Germinal center (tissue), 1 donor: ENCODE results near the gene ADCY3.
A peak's percentile ranks its signal among the peaks of the same experiment; 100 is the strongest.

Experiments used
- DNase-seq: peaks from one replicate; pipeline ENCODE4 v3.0.0; 2012; ENCODE audit warnings: mixed read lengths, low spot score

The ADCY3 gene

GRCh38 chr2:24920098-24920808 lies at the start of gene ADCY3:
ADCY3 (minus strand) TSS chr2:24920237; CDS start chr2:24918987, 1,250 bp downstream.
- DNase-seq: peak; percentile 82

DNA sequence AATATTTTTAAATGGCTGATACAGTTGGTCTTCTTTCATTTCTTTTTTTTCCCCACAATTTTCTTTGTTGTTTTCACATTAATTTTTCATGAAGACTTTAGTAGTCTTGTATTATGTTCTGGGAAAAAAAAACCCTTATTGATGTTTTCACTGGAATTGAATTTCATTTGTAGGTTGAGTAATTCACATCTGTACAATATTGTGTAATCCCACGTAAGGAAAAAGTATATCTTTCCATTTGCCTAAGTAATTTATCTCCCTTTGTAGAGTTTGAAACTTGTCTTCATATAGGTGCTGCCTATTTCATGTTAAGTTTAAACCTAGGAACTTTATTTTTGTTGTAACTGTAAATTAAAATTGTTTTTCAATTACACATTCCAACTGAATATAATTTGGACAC lies 49.7 kb upstream of the ADCY3 start:
- no peak for DNase-seq

- DNase-seq: no peak
Observed at GRCh38 chr2:24961903-24962302, 41.9 kb upstream of the ADCY3 start.

DNA sequence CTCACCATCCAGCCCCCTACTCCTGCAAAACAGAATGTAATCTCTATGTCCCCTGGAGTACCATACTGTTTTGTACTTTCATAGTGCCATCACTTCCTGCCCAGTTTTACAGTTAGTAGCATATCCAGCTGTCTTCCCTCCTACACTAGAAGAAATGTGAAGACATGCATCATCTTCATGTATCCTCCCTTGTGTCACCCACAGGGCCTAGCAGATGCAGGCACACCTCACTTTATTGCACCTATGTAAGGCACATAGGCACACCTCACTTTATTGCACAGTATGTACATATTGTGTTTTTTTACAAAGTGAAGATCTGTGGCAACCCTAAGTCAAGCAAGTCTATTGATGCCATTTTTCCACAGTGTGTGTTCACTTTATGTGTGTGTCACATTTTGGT lies 39.7 kb upstream of the ADCY3 start:
- no peak for DNase-seq

DNA sequence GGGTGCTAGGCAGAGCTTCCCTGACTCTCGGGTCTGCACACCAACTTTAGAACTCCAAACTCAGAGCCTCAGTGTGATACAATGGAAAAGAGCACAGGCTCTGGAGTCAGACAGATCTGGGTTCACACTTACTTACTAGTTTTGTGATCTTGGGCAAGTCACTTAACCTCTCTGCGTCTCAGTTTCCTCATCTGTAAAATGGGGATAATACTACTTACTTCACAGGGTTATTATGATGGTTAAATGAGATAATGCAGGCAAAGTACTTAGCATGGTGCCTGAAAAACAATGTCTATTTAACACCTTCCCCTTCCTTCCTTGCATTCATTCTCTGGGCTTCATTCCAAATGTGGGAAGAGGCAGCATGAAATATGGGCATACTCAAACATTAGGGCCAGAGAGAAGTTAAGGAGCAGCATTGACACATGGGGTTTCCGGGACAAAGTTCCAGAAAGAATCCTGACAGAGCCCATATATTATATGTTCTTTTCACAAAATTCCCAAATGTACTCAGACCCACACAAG lies 38.4 kb upstream of the ADCY3 start:
- no peak for DNase-seq

- DNase-seq: no peak
Observed at GRCh38 chr2:24957976-24958375, 37.9 kb upstream of the ADCY3 start.

DNA sequence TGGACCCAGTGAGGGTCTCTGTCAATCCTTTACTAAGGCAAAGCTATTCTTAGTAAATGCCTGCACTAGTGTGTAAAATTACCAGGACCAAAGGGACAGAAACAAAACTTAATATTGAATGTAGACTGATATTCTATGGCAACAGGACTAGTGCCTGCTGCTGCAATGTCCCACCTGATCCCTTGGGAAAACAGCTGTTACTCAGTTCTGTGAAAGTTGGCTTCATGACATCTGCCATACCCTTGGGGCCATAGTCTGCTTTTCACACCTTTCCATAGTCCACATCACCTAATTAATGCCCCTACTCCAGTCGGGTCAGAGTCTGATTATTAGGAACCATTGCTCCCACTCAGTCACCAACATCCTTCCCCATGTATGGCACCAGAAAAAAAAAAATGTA lies 37.2 kb upstream of the ADCY3 start:
- no peak for DNase-seq

GRCh38 chr2:24955921-24956320 lies 35.9 kb upstream of the ADCY3 start:
- DNase-seq: no peak

GRCh38 chr2:24955232-24955631 lies 35.2 kb upstream of the ADCY3 start:
- no peak for DNase-seq

GRCh38 chr2:24950102-24950501 lies 30.1 kb upstream of the ADCY3 start:
- DNase-seq: no peak

DNA sequence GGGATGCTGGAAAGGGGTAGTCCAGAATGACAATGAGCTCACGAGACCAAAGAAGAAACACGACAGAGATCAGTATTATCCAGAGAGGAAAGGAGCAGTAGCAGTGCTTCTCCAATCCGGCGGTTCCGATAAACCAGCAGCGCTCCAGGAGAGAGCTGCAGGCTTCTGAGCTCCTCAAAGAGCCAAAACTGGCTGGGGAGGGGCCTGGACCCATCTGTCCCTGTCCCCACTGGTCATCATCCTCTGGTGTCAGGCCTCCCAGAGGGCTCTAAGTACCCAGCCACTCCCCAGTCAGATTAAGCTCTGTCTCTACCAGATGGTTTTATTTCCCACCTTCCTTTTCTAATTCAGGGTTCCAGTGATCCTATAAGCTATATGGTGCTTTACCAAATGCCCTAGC lies 28.5 kb upstream of the ADCY3 start:
- no peak for DNase-seq

DNA sequence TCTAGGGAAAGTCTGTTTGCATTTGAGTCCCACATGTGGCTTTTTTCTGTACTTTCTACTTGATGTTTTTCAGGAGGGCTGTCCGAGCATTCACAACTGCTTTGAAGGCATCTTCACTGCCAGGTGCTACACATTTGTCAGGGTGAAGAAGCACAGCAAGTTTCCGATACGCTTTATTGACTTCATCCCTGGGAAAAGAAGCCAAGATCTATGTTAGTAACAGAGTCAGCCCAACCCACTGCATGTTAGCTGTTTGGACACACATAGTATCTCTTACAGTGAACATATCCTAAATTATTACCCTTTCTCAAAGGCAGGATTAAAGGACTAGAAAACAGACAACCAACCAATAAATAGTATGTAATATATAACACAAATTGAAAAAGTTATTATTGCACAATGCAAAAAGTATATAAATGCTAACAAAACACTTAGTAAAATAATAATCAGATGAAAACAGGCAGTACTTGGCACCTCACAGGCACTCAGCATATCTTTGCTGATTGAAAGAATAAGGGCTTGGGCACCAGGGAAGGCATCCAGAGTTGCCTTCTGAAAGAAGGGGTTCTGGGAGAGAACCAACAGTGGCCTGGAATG lies 27.6 kb upstream of the ADCY3 start:
- DNase-seq: no peak

GRCh38 chr2:24945907-24946306 lies 25.9 kb upstream of the ADCY3 start:
- no peak for DNase-seq

- no peak for DNase-seq
Observed at GRCh38 chr2:24943427-24944053, 23.5 kb upstream of the ADCY3 start.

- DNase-seq: no peak
Observed at GRCh38 chr2:24939353-24939752, 19.3 kb upstream of the ADCY3 start.

GRCh38 chr2:24937236-24937635 lies 17.2 kb upstream of the ADCY3 start:
- no peak for DNase-seq

- DNase-seq: no peak
Observed at GRCh38 chr2:24935145-24935544, 15.1 kb upstream of the ADCY3 start.

- DNase-seq: no peak
Observed at GRCh38 chr2:24932715-24933114, 12.7 kb upstream of the ADCY3 start.

DNA sequence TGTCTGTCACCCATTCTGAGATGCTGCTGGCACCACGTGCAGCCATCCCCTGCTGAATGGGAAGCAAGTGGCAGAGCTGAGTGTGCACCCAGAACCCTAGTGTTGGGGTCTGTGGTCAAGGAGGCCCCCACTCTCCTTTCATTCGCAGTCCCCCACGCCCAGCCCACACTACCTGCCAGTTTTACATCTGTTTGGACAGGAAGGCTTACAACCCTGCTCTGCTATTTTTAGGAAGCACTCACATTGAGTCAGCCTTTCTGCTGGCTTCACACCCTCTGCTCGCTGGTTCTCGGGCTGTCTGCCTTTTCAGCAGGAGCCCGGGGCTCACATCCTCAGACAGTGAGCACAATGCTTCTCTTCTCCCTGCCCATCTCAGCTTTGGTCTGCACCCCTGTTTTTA lies 10.7 kb upstream of the ADCY3 start:
- DNase-seq: peak; percentile 33

DNA sequence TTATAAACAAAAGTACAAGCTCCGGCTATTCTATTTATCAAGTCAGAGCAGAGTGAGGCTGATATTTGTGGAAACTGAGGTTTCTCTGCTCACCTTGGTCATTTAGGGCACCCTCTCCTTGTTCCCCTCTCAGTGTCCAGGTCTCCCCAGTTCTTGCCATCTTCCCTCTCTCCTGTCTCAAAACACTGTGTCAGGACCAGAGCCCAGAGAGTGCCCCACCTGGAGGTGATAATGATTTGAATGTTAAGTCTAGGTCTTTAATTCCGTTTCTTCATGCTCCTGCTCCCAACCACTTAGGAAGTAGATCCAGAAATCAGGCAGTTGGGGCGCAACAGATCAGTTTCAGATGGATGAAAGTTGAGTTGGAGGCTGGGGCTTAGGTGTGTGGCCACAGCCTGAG lies 9.2 kb upstream of the ADCY3 start:
- no peak for DNase-seq

GRCh38 chr2:24928036-24928435 lies 8.0 kb upstream of the ADCY3 start:
- no peak for DNase-seq

- DNase-seq: peak; percentile 24
Observed at GRCh38 chr2:24926602-24927252, 6.7 kb upstream of the ADCY3 start.

GRCh38 chr2:24926220-24926601 lies 6.2 kb upstream of the ADCY3 start:
- no peak for DNase-seq
